Activated T-cell treated with anti-CD3 and anti-CD28 coated beads, Interleukin-2, amount 50 U/mL, for 72 hours (primary cell): ENCODE data around the gene UBL4B. TPM values are rescaled to one million over a fixed set of nuclear protein-coding genes. Genes with fewer than 3 reads are reported as not detected.
A peak's percentile ranks its signal among the peaks of the same experiment; 100 is the strongest.

Experiments
- ATAC-seq, 2 donors: fragments of 150-1000 bp; cut with Tn5 transposase; replicated peaks in 1 of 2; 2 replicates each; pipeline ENCODE4 v1.10.0; 2021; ENCODE audit warnings: moderate library complexity in 2 of 2, mild to moderate bottlenecking in 1 of 2
- DNase-seq, 2 donors: peaks; one replicate each; pipeline ENCODE4 v3.0.0; 2021 to 2022; ENCODE audit warnings: mixed read lengths in 1 of 2
- H3K27ac Mint-ChIP-seq: one replicate; pipeline ENCODE4 v1.8.0; 2022; ENCODE audit warnings: mild to moderate bottlenecking, moderate library complexity, mixed read lengths
- H3K27me3 Mint-ChIP-seq: one replicate; pipeline ENCODE4 v1.8.0; 2022; ENCODE audit warnings: low read depth, mixed read lengths
- H3K36me3 Mint-ChIP-seq, 2 donors: one replicate each; pipeline ENCODE4 v1.8.0; 2022; ENCODE audit warnings: mixed read lengths in 2 of 2, mild to moderate bottlenecking in 1 of 2; ENCODE audit not compliant: insufficient read depth in 2 of 2
- H3K4me1 Mint-ChIP-seq: one replicate; pipeline ENCODE4 v1.8.0; 2022; ENCODE audit warnings: low read depth, mixed read lengths
- H3K4me3 Mint-ChIP-seq, 2 donors: one replicate each; pipeline ENCODE4 v1.8.0; 2022; ENCODE audit warnings: mild to moderate bottlenecking in 2 of 2, mixed read lengths in 2 of 2, moderate library complexity in 2 of 2
- H3K9me3 Mint-ChIP-seq, 2 donors: one replicate each; pipeline ENCODE4 v1.8.0; 2022; ENCODE audit warnings: mixed read lengths in 2 of 2
- total RNA-seq, 2 donors: library from RNA; stranded (reverse); gene quantifications; one replicate each; pipeline ENCODE4 v1.2.3, GENCODE V29; 2022

Gene UBL4B
- total RNA-seq = not detected

GRCh38 chr1:110112143-110112542 is at the start of gene UBL4B:
TSS of gene UBL4B (plus strand) at chr1:110112443. CDS start at chr1:110112535, 92 bp downstream.
- ATAC-seq (no peak), DNase-seq (no peak)
- Mint-ChIP-seq H3K4me1 (peaks cover 5% of the 10 kb centered on the region), H3K4me3 (no peak within 1 kb of the TSS), H3K27ac (no peak within 1 kb of the TSS), H3K36me3 (no peaks in the 10 kb centered on the region), H3K27me3 (peaks cover 47% of the 10 kb centered on the region), H3K9me3 (no peaks in the 10 kb centered on the region)

- Mint-ChIP-seq H3K27me3 (peaks cover 15% of the 10 kb centered on the region), H3K36me3 (no peaks in the 10 kb centered on the region)
These were observed 49.6 kb upstream of the UBL4B start for GRCh38 chr1:110062612-110063011.

GRCh38 chr1:110063781-110064180 is 48.5 kb upstream of the UBL4B start:
- Mint-ChIP-seq H3K36me3 (no peaks in the 10 kb centered on the region), H3K27ac (no peak overlapping the region), H3K4me1 (peaks cover 6% of the 10 kb centered on the region), H3K4me3 (no peak overlapping the region), H3K9me3 (no peaks in the 10 kb centered on the region), H3K27me3 (peaks cover 25% of the 10 kb centered on the region)
- DNase-seq = no peak
- no peak for ATAC-seq

More at GRCh38 chr1:110062612-110063011, 49.6 kb upstream of the UBL4B start:
- no peak overlapping the region for H3K4me3 Mint-ChIP-seq
- no peak for ATAC-seq
- no peaks in the 10 kb centered on the region for H3K9me3 Mint-ChIP-seq
- H3K4me1 Mint-ChIP-seq = no peaks in the 10 kb centered on the region
- no peak overlapping the region for H3K27ac Mint-ChIP-seq
- no peak for DNase-seq

- no peaks in the 10 kb centered on the region for H3K9me3 Mint-ChIP-seq
- H3K4me3 Mint-ChIP-seq = no peak overlapping the region
- DNase-seq (no peak), ATAC-seq (no peak)
- no peak overlapping the region for H3K27ac Mint-ChIP-seq
- peaks cover 31% of the 10 kb centered on the region for H3K27me3 Mint-ChIP-seq
- H3K4me1 Mint-ChIP-seq = peaks cover 10% of the 10 kb centered on the region
- no peaks in the 10 kb centered on the region for H3K36me3 Mint-ChIP-seq
These were observed 47.5 kb upstream of the UBL4B start for GRCh38 chr1:110064576-110065337.

GRCh38 chr1:110065841-110066240 is 46.4 kb upstream of the UBL4B start:
- Mint-ChIP-seq H3K4me3 (no peak overlapping the region), H3K27ac (no peak overlapping the region), H3K36me3 (no peaks in the 10 kb centered on the region), H3K4me1 (peaks cover 13% of the 10 kb centered on the region), H3K27me3 (peaks cover 36% of the 10 kb centered on the region), H3K9me3 (no peaks in the 10 kb centered on the region)
- DNase-seq = no peak
- ATAC-seq = no peak

GRCh38 chr1:110067479-110067892 is 44.8 kb upstream of the UBL4B start:
- Mint-ChIP-seq H3K27me3 (peaks cover 52% of the 10 kb centered on the region), H3K36me3 (no peaks in the 10 kb centered on the region), H3K9me3 (no peaks in the 10 kb centered on the region), H3K4me1 (peaks cover 13% of the 10 kb centered on the region), H3K27ac (no peak overlapping the region), H3K4me3 (peak overlapping the region; percentile 57 to 74)
- DNase-seq (no peak), ATAC-seq (no peak)

- H3K27ac Mint-ChIP-seq = no peak overlapping the region
- peak in 1 of 2 donors; percentile 10 for ATAC-seq
- no peak for DNase-seq
- H3K4me1 Mint-ChIP-seq = peaks cover 13% of the 10 kb centered on the region
- H3K36me3 Mint-ChIP-seq = no peaks in the 10 kb centered on the region
- peaks cover 58% of the 10 kb centered on the region for H3K27me3 Mint-ChIP-seq
- H3K9me3 Mint-ChIP-seq = no peaks in the 10 kb centered on the region
- H3K4me3 Mint-ChIP-seq = peak overlapping the region; percentile 60 to 74
These were observed 44.2 kb upstream of the UBL4B start for GRCh38 chr1:110067893-110068645.

- Mint-ChIP-seq H3K27ac (no peak overlapping the region), H3K27me3 (peaks cover 66% of the 10 kb centered on the region), H3K4me3 (peak overlapping the region; percentile 60 to 74), H3K4me1 (peaks cover 13% of the 10 kb centered on the region), H3K36me3 (no peaks in the 10 kb centered on the region), H3K9me3 (no peaks in the 10 kb centered on the region)
- peak; percentile 41 to 46 for DNase-seq
- ATAC-seq = peak; percentile 49 to 66
These were observed 43.4 kb upstream of the UBL4B start for GRCh38 chr1:110068646-110069403.

- Mint-ChIP-seq H3K27me3 (peaks cover 74% of the 10 kb centered on the region), H3K36me3 (no peaks in the 10 kb centered on the region), H3K4me3 (peak overlapping the region; percentile 55 to 74), H3K4me1 (peaks cover 13% of the 10 kb centered on the region), H3K9me3 (no peaks in the 10 kb centered on the region), H3K27ac (no peak overlapping the region)
- peak; percentile 25 to 26 for ATAC-seq
- DNase-seq = peak in 1 of 2 donors; percentile 13
These were observed 42.6 kb upstream of the UBL4B start for GRCh38 chr1:110069404-110070281.

GRCh38 chr1:110070282-110070669 is 42.0 kb upstream of the UBL4B start:
- Mint-ChIP-seq H3K27ac (no peak overlapping the region), H3K36me3 (no peaks in the 10 kb centered on the region), H3K9me3 (no peaks in the 10 kb centered on the region), H3K4me3 (peak overlapping the region; percentile 55 to 74), H3K4me1 (peaks cover 13% of the 10 kb centered on the region), H3K27me3 (peaks cover 78% of the 10 kb centered on the region)
- no peak for ATAC-seq
- no peak for DNase-seq

- DNase-seq (no peak), ATAC-seq (no peak)
- H3K27ac Mint-ChIP-seq = no peak within 1 kb of the TSS
- H3K9me3 Mint-ChIP-seq = no peaks in the 10 kb centered on the region
- H3K36me3 Mint-ChIP-seq = no peaks in the 10 kb centered on the region
- H3K27me3 Mint-ChIP-seq = peaks cover 82% of the 10 kb centered on the region
- peaks cover 13% of the 10 kb centered on the region for H3K4me1 Mint-ChIP-seq
- H3K4me3 Mint-ChIP-seq = peak within 1 kb of the TSS; percentile 55 to 74
These were observed 41.5 kb upstream of the UBL4B start, which contains the start of gene ALX3 for GRCh38 chr1:110070671-110071242. TSS of gene ALX3 (minus strand) at chr1:110070672. CDS start at chr1:110070612, 60 bp downstream.

- ATAC-seq (no peak), DNase-seq (no peak)
- peaks cover 76% of the 10 kb centered on the region for H3K27me3 Mint-ChIP-seq
- no peaks in the 10 kb centered on the region for H3K9me3 Mint-ChIP-seq
- no peak overlapping the region for H3K4me3 Mint-ChIP-seq
- no peak overlapping the region for H3K27ac Mint-ChIP-seq
- no peaks in the 10 kb centered on the region for H3K36me3 Mint-ChIP-seq
- peaks cover 6% of the 10 kb centered on the region for H3K4me1 Mint-ChIP-seq
These were observed 38.1 kb upstream of the UBL4B start for GRCh38 chr1:110074166-110074565.
